Caco-2 (cell line): Measurements from ENCODE around the gene ADCK2. TPM values are rescaled to one million over a fixed set of nuclear protein-coding genes. Genes with fewer than 3 reads are reported as not detected.

Experiments used
- total RNA-seq: library from RNA; stranded (reverse); gene quantifications from 2 replicates; pipeline ENCODE4 v1.2.3, GENCODE V29; 2022

Gene ADCK2
- total RNA-seq, 1 experiment from 2014 or later, result 17.7 TPM

Other genes starting within 250 kb of the ADCK2 start
- gene MKRN1, start 193.4 kb upstream of the ADCK2 start, total RNA-seq, result 62.4 and 73.0 TPM in 2 replicates
- 0.67 and 0.95 TPM in 2 replicates for gene DENND2A, start 32.1 kb upstream of the ADCK2 start, total RNA-seq
- gene NDUFB2, start 23.8 kb downstream of the ADCK2 start, total RNA-seq, result 166 and 188 TPM in 2 replicates